Measurements from ENCODE around the gene C6orf136.
A peak's percentile ranks its signal among the peaks of the same experiment; 100 is the strongest.

- TF ChIP-seq EZH2 (IDR thresholded peaks at IDR 0.05) (no peak), ZBTB33 (IDR thresholded peaks at IDR 0.05; ENCODE audit: extremely low read depth, insufficient replicate concordance, low read length) (no peak), POLR2A (IDR thresholded peaks at IDR 0.05; ENCODE audit: borderline replicate concordance, extremely low read depth, insufficient read depth, insufficient read length) (no peak), CTCF (IDR thresholded peaks at IDR 0.05 in 2 of 3, conservative IDR thresholded peaks at IDR 0.05 in 1 of 3; ENCODE audit: borderline replicate concordance in 1 of 3, insufficient read depth in 1 of 3, low read depth in 2 of 3, low read length in 2 of 3) (no peak), POLR2AphosphoS5 (IDR thresholded peaks at IDR 0.05; ENCODE audit: low read depth, low read length) (peak; percentile 65), MAX (IDR thresholded peaks at IDR 0.05) (no peak), SIN3A (IDR thresholded peaks at IDR 0.05; ENCODE audit: low read depth) (no peak), CEBPB (IDR thresholded peaks at IDR 0.05; ENCODE audit: low read depth) (no peak), EGR1 (IDR thresholded peaks at IDR 0.05; ENCODE audit: low read depth) (no peak), YY1 (IDR thresholded peaks at IDR 0.05; ENCODE audit: extremely low read depth, insufficient replicate concordance, low read depth, low read length) (no peak), TCF7L2 (IDR thresholded peaks at IDR 0.05; ENCODE audit: borderline replicate concordance, extremely low read depth, insufficient read depth, insufficient read length) (no peak), SRF (IDR thresholded peaks at IDR 0.05; ENCODE audit: low read depth) (no peak), ATF3 (IDR thresholded peaks at IDR 0.05) (no peak), JUND (IDR thresholded peaks at IDR 0.05) (no peak)
Observed at GRCh38 chr6:30610065-30610464, 36.9 kb upstream of the C6orf136 start.
